Activated T-cell treated with anti-CD3 and anti-CD28 coated beads, Interleukin-2, amount 50 U/mL, for 4 hours (primary cell): Measurements from ENCODE around the gene IFNL4. TPM values are rescaled to one million over a fixed set of nuclear protein-coding genes. Genes with fewer than 3 reads are reported as not detected.
"Not testable (repeated sequence)": the region's sequence is repeated elsewhere in the genome, so short reads cannot be mapped to it uniquely, and the experiment has no call there.

Experiments used
- ATAC-seq, 2 donors: fragments of 200-7000 bp; cut with Tn5 transposase; one replicate each; pipeline ENCODE4 v1.10.0; 2021
- DNase-seq: peaks from one replicate; pipeline ENCODE4 v3.0.0-alpha.2; 2020
- H3K27me3 Mint-ChIP-seq: one replicate; pipeline ENCODE4 v1.8.0; 2021; ENCODE audit warnings: low read depth, mixed read lengths
- H3K36me3 Mint-ChIP-seq: one replicate; pipeline ENCODE4 v1.8.0; 2022; ENCODE audit warnings: mixed read lengths; ENCODE audit not compliant: insufficient read depth
- H3K4me1 Mint-ChIP-seq: one replicate; pipeline ENCODE4 v1.8.0; 2021; ENCODE audit warnings: low read depth, mixed read lengths
- H3K4me3 Mint-ChIP-seq: one replicate; pipeline ENCODE4 v1.8.0; 2021; ENCODE audit warnings: mild to moderate bottlenecking, moderate library complexity, mixed read lengths
- H3K9me3 Mint-ChIP-seq: one replicate; pipeline ENCODE4 v1.8.0; 2021; ENCODE audit warnings: mixed read lengths
- total RNA-seq, 3 donors: library from RNA; stranded (reverse); gene quantifications; one replicate each; pipeline ENCODE4 v1.2.1, GENCODE V29; 2021

Gene IFNL4
- total RNA-seq, 3 donors from 2014 or later = not detected

DNA sequence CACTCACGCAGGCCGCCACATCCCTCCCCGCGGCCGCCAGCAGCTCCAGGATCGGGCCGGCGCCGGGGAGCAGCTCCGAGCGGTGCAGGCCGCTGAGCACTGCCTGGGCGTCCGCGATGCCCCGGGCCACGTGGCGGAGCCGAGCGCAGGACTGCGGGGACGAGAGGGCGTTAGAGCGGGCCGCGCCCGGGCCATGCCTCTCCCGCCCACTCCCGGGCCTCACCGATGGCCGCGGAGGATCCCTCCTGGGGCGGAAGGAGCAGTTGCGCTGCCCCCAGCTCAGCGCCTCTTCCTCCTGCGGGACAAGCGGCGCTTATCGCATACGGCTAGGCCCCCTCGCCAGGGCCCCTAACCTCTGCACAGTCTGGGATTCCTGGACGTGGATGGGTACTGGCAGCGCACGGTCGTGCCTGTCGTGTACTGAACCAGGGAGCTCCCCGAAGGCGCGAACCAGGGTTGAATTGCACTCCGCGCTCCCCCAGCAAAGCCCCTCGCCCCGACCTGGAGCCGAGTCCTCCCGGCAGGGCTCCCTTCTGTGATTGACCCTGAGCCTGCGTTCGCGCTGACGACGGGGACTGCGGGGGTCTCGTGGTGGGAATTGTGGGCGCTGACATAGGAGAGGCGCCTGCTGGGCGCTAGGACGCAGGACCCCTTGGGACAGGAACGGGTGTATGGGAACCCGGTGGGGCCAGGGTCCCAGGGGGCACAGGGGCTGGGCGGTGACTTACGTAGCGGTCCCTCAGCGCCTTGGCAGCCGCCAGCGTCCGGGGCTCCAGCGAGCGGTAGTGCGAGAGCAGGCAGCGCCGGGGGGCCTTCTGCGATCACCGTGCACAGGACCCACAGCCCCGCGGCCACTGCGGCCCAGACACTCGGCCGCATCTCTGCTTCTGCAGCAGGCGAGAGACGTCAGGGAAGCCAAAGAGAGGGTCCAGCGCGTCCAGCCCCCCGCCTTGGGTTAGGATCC, 673 bp downstream of the IFNL4 start:
- peaks cover 11% of the 10 kb centered on the region for H3K27me3 Mint-ChIP-seq
- ATAC-seq (peak; percentile 53 to 68), DNase-seq (no peak)
- H3K9me3 Mint-ChIP-seq = no peaks in the 10 kb centered on the region
- peaks cover 3% of the 10 kb centered on the region for H3K4me1 Mint-ChIP-seq
- H3K36me3 Mint-ChIP-seq = no peaks in the 10 kb centered on the region
- no peak overlapping the region for H3K4me3 Mint-ChIP-seq

GRCh38 chr19:39246951-39247669, 1.5 kb downstream of the IFNL4 start:
- H3K4me1 Mint-ChIP-seq = peaks cover 2% of the 10 kb centered on the region
- no peak for DNase-seq
- peaks cover 11% of the 10 kb centered on the region for H3K27me3 Mint-ChIP-seq
- no peaks in the 10 kb centered on the region for H3K36me3 Mint-ChIP-seq
- H3K9me3 Mint-ChIP-seq = no peaks in the 10 kb centered on the region
- ATAC-seq = peak; percentile 57 to 77
- H3K4me3 Mint-ChIP-seq = no peak overlapping the region

GRCh38 chr19:39245166-39245565, 3.5 kb downstream of the IFNL4 start:
- peaks cover 11% of the 10 kb centered on the region for H3K27me3 Mint-ChIP-seq
- H3K4me1 Mint-ChIP-seq, H3K36me3 Mint-ChIP-seq, H3K4me3 Mint-ChIP-seq, H3K9me3 Mint-ChIP-seq, DNase-seq: not testable (repeated sequence)
- ATAC-seq = peak in 1 of 2 donors; percentile 47

- not testable (repeated sequence) for H3K36me3 Mint-ChIP-seq, ATAC-seq, H3K27me3 Mint-ChIP-seq, H3K9me3 Mint-ChIP-seq, H3K4me1 Mint-ChIP-seq, DNase-seq, H3K4me3 Mint-ChIP-seq
Measured at GRCh38 chr19:39244410-39245100, 4.1 kb downstream of the IFNL4 start, which contains the start of gene IFNL3. IFNL3 (minus strand) TSS chr19:39245006; CDS start chr19:39244967, 39 bp downstream.

DNA sequence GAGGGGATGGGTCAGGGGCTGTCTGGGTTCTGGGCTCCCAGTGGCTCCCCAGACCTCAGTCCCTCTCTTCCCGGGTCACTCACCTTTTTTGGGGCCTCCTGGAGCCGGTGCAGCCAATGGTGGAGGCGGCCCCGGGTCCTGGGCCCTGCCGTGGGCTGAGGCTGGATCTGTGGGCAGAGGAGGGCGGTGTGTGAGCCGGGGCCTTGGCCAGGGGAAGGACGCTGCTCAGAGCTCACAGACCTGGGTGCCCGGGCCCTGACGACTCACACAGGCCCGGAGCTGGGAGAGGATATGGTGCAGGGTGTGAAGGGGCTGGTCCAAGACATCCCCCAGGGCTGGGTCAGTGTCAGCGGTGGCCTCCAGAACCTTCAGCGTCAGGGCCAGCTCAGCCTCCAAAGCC, 4.9 kb downstream of the IFNL4 start:
- DNase-seq, H3K9me3 Mint-ChIP-seq, H3K4me3 Mint-ChIP-seq, ATAC-seq, H3K36me3 Mint-ChIP-seq, H3K4me1 Mint-ChIP-seq, H3K27me3 Mint-ChIP-seq: not testable (repeated sequence)

DNA sequence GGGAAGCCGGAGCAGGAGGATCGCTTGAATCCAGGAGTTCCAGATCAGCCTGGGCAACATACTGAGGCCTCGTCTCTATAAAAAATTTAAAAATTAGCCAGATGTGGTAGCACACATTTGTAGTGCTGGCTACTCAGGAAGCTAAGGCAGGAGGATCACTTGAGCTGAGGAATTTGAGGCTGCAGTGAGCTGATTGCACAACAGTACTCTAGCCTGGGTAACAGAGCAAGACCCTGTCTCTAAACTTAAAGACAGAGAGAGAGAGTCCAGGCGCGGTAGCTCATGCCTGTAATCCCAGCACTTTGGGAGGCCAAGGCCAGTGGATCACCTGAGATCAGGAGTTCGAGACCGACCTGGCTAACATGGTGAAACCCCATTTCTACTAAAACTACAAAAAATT, 8.2 kb downstream of the IFNL4 start:
- Mint-ChIP-seq H3K27me3 (no peaks in the 10 kb centered on the region), H3K4me1 (peaks cover 19% of the 10 kb centered on the region), H3K4me3 (no peak overlapping the region), H3K36me3 (no peaks in the 10 kb centered on the region), H3K9me3 (no peaks in the 10 kb centered on the region)
- DNase-seq (no peak), ATAC-seq (no peak)

GRCh38 chr19:39238944-39239343, 9.7 kb downstream of the IFNL4 start:
- H3K4me1 Mint-ChIP-seq = peaks cover 19% of the 10 kb centered on the region
- no peak for ATAC-seq

DNA sequence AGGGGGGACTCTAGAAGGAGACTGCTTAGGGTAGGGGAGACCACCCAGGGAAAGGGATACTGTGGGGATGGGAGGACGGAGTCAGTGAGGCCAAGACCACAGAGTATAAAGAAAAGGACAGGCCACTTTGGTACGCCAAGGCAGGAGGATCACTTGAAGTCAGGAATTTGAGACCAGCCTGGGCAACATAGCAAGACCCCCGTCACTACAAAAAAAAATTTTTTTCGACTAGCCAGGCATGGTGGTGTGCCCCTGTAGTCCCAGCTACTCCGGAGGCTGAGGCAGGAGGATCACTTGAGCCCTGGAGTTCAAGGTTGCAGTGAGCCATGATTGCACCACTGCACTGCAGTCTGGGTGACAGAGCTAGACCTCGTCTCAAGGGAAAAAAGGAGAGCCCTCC, 10.4 kb downstream of the IFNL4 start:
- Mint-ChIP-seq H3K36me3 (no peaks in the 10 kb centered on the region), H3K4me1 (peaks cover 19% of the 10 kb centered on the region), H3K4me3 (peak overlapping the region; percentile 67), H3K27me3 (no peaks in the 10 kb centered on the region), H3K9me3 (no peaks in the 10 kb centered on the region)
- ATAC-seq = no peak
- DNase-seq = no peak

More at GRCh38 chr19:39238944-39239343, 9.7 kb downstream of the IFNL4 start:
- Mint-ChIP-seq H3K27me3 (no peaks in the 10 kb centered on the region), H3K36me3 (no peaks in the 10 kb centered on the region), H3K4me3 (no peak overlapping the region), H3K9me3 (no peaks in the 10 kb centered on the region)
- DNase-seq = no peak

DNA sequence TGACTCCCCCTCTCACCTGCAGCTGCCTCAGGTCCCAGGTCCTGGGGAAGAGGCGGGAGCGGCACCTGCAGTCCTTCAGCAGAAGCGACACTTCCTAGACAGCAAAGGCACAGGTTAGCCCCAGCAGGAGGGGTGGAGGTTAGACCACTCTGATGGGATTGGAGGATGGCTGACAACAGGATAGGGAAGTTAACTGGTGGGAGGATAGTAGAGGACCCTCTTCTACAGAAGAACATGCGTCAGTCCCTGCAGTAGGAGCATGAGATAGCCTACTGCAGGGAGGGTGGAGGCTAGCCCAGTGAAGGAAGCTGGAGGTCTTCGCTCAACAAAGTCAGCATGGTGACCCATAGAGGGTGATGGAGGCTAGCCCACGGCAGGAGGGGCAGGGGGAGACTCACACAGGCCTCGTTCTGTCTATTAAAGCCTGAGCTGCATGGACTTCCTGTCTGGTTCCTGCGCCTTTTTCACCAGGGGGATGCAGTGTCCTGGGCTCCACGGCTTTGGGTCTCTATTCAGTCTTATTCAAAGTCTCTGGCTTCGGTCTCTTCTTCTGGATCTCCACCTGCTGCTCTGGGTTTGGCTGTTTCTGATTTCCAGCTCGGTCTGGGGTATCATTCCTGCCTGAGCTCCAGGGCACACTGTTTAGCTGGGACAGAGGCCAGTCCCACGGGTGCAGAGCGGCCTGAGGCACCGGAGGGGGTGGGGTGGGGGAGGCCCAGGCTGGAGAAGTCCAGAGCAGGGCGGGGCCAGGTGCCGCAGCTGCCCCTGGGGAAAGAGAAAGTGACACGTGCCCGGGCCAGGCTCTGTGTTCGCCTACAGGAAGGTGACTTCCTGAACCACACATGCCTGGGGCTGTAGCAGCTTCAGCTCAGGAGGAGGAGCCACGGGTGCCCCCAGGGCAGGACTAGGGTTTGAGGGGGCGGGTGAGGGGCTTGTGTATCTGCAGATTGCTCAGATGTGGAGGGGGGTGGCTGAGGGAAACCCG, 11.2 kb downstream of the IFNL4 start:
- DNase-seq (peak; percentile 30), ATAC-seq (peak; percentile 86 to 88)
- Mint-ChIP-seq H3K27me3 (no peaks in the 10 kb centered on the region), H3K4me3 (peak overlapping the region; percentile 67), H3K9me3 (no peaks in the 10 kb centered on the region), H3K4me1 (peaks cover 19% of the 10 kb centered on the region), H3K36me3 (no peaks in the 10 kb centered on the region)

GRCh38 chr19:39236527-39236926, 12.1 kb downstream of the IFNL4 start:
- Mint-ChIP-seq H3K4me1 (peaks cover 19% of the 10 kb centered on the region), H3K27me3 (no peaks in the 10 kb centered on the region), H3K36me3 (no peaks in the 10 kb centered on the region), H3K9me3 (no peaks in the 10 kb centered on the region), H3K4me3 (no peak overlapping the region)
- peak; percentile 41 to 64 for ATAC-seq
- peak; percentile 19 for DNase-seq

GRCh38 chr19:39232708-39233107, 15.9 kb downstream of the IFNL4 start:
- H3K4me1 Mint-ChIP-seq = peaks cover 11% of the 10 kb centered on the region
- H3K9me3 Mint-ChIP-seq = no peaks in the 10 kb centered on the region
- no peaks in the 10 kb centered on the region for H3K36me3 Mint-ChIP-seq
- no peak for ATAC-seq
- no peaks in the 10 kb centered on the region for H3K27me3 Mint-ChIP-seq
- no peak for DNase-seq
- no peak overlapping the region for H3K4me3 Mint-ChIP-seq

DNA sequence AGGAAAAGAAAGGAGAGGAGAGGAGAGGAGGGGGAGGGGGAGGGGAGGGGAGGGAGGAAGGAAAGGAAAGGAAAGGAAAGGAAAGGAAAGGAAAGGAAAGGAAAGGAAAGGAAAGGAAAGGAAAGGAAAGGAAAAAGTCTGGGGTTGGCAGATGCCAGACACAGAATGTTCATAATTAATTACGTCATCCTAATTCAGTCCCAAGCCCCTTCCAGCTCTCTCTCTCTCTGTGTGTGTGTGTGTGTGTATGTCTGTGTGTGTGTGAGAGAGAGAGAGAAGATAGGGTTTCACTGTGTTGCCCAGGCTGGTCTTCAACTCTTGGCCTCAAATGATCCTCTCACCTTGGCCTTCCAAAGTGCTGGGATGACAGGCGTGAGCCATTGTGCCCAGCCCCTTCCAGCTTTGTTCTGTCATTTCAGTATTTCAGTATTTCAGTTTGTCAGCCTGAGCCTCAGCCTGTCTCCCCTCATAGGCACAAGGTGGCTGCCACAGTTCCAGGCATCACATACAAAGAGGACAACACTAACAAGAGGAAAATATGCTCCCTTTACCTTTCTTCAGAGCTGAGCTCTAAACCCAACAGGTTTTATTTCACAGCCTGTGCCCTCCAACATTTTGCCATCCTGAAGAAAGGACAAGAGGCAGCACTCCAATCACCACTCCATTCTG, 18.4 kb downstream of the IFNL4 start:
- Mint-ChIP-seq H3K4me1 (no peaks in the 10 kb centered on the region), H3K27me3 (peaks cover 2% of the 10 kb centered on the region), H3K9me3 (no peaks in the 10 kb centered on the region), H3K4me3 (no peak overlapping the region), H3K36me3 (no peaks in the 10 kb centered on the region)
- ATAC-seq (no peak), DNase-seq (no peak)

GRCh38 chr19:39224910-39225309, 23.7 kb downstream of the IFNL4 start:
- peaks cover 19% of the 10 kb centered on the region for H3K27me3 Mint-ChIP-seq
- H3K4me1 Mint-ChIP-seq = no peaks in the 10 kb centered on the region
- no peak for DNase-seq
- no peak for ATAC-seq
- no peak overlapping the region for H3K4me3 Mint-ChIP-seq
- no peaks in the 10 kb centered on the region for H3K9me3 Mint-ChIP-seq
- H3K36me3 Mint-ChIP-seq = no peaks in the 10 kb centered on the region
